ENCODE data around the gene PITX2. TPM values are rescaled to one million over a fixed set of nuclear protein-coding genes. Genes with fewer than 3 reads are reported as not detected.

Gene PITX2
- total RNA-seq, 1 donor, result 0.36 TPM

GRCh38 chr4:110621839-110622751, 782 bp downstream of the PITX2 start:
- Histone ChIP-seq H3K4me2 (ENCODE audit: insufficient read depth, low read length) (peak overlapping the region; percentile 57), H3K36me3 (ENCODE audit: insufficient read depth, low read length) (no peaks in the 10 kb centered on the region)

GRCh38 chr4:110621328-110621812, 1.5 kb downstream of the PITX2 start:
- H3K4me3 ChIP-seq (ENCODE audit: insufficient read depth, low read length), result no peak overlapping the region
- H3K4me1 ChIP-seq (ENCODE audit: insufficient read depth, low read length), result no peaks in the 10 kb centered on the region
- no peaks in the 10 kb centered on the region for H4K20me1 ChIP-seq (ENCODE audit: insufficient read depth, low read length)
- H3K27me3 ChIP-seq (ENCODE audit: insufficient read depth, low read length), result peaks cover 100% of the 10 kb centered on the region
- H2AFZ ChIP-seq (ENCODE audit: low read length), result no peak overlapping the region
- DNase-seq (ENCODE audit: insufficient read length, low spot score, missing footprints), result peak; percentile 66
- no peak overlapping the region for H3K27ac ChIP-seq (ENCODE audit: low read depth, low read length)
- no peak for TF ChIP-seq CTCF (IDR thresholded peaks at IDR 0.05; ENCODE audit: extremely low read depth, low read depth, low read length)
- no peaks in the 10 kb centered on the region for H3K79me2 ChIP-seq (ENCODE audit: insufficient read depth, low read length)
- peak overlapping the region; percentile 57 for H3K4me2 ChIP-seq (ENCODE audit: insufficient read depth, low read length)
- H3K9me3 ChIP-seq (ENCODE audit: low read depth, low read length), result no peaks in the 10 kb centered on the region
- H3K36me3 ChIP-seq (ENCODE audit: insufficient read depth, low read length), result no peaks in the 10 kb centered on the region

More at GRCh38 chr4:110621839-110622751, 782 bp downstream of the PITX2 start:
- Histone ChIP-seq H3K27ac (ENCODE audit: low read depth, low read length) (no peak overlapping the region), H2AFZ (ENCODE audit: low read length) (peak overlapping the region; percentile 22), H3K9me3 (ENCODE audit: low read depth, low read length) (no peaks in the 10 kb centered on the region), H3K27me3 (ENCODE audit: insufficient read depth, low read length) (peaks cover 100% of the 10 kb centered on the region), H3K4me3 (ENCODE audit: insufficient read depth, low read length) (peak overlapping the region; percentile 58), H3K4me1 (ENCODE audit: insufficient read depth, low read length) (no peaks in the 10 kb centered on the region), H4K20me1 (ENCODE audit: insufficient read depth, low read length) (no peaks in the 10 kb centered on the region), H3K79me2 (ENCODE audit: insufficient read depth, low read length) (no peaks in the 10 kb centered on the region)
- no peak for TF ChIP-seq CTCF (IDR thresholded peaks at IDR 0.05; ENCODE audit: extremely low read depth, low read depth, low read length)
- peak; percentile 80 for DNase-seq (ENCODE audit: insufficient read length, low spot score, missing footprints)

- TF ChIP-seq CTCF (IDR thresholded peaks at IDR 0.05; ENCODE audit: extremely low read depth, low read depth, low read length), result no peak
- no peak overlapping the region for H3K27ac ChIP-seq (ENCODE audit: low read depth, low read length)
- peak overlapping the region; percentile 57 for H3K4me2 ChIP-seq (ENCODE audit: insufficient read depth, low read length)
- H2AFZ ChIP-seq (ENCODE audit: low read length), result no peak overlapping the region
- no peaks in the 10 kb centered on the region for H3K4me1 ChIP-seq (ENCODE audit: insufficient read depth, low read length)
- no peaks in the 10 kb centered on the region for H4K20me1 ChIP-seq (ENCODE audit: insufficient read depth, low read length)
- no peaks in the 10 kb centered on the region for H3K79me2 ChIP-seq (ENCODE audit: insufficient read depth, low read length)
- no peak overlapping the region for H3K4me3 ChIP-seq (ENCODE audit: insufficient read depth, low read length)
- peak; percentile 75 for DNase-seq (ENCODE audit: insufficient read length, low spot score, missing footprints)
- no peaks in the 10 kb centered on the region for H3K36me3 ChIP-seq (ENCODE audit: insufficient read depth, low read length)
- H3K9me3 ChIP-seq (ENCODE audit: low read depth, low read length), result no peaks in the 10 kb centered on the region
- peaks cover 100% of the 10 kb centered on the region for H3K27me3 ChIP-seq (ENCODE audit: insufficient read depth, low read length)
Observed at GRCh38 chr4:110620691-110621327, 2.1 kb downstream of the PITX2 start.

GRCh38 chr4:110620322-110620690, 2.6 kb downstream of the PITX2 start:
- H3K4me2 ChIP-seq (ENCODE audit: insufficient read depth, low read length), result no peak overlapping the region
- no peak for TF ChIP-seq CTCF (IDR thresholded peaks at IDR 0.05; ENCODE audit: extremely low read depth, low read depth, low read length)
- no peaks in the 10 kb centered on the region for H3K9me3 ChIP-seq (ENCODE audit: low read depth, low read length)
- no peak overlapping the region for H3K4me3 ChIP-seq (ENCODE audit: insufficient read depth, low read length)
- peak; percentile 82 for DNase-seq (ENCODE audit: insufficient read length, low spot score, missing footprints)
- no peaks in the 10 kb centered on the region for H3K36me3 ChIP-seq (ENCODE audit: insufficient read depth, low read length)
- no peak overlapping the region for H3K27ac ChIP-seq (ENCODE audit: low read depth, low read length)
- no peaks in the 10 kb centered on the region for H3K79me2 ChIP-seq (ENCODE audit: insufficient read depth, low read length)
- no peaks in the 10 kb centered on the region for H3K4me1 ChIP-seq (ENCODE audit: insufficient read depth, low read length)
- no peaks in the 10 kb centered on the region for H4K20me1 ChIP-seq (ENCODE audit: insufficient read depth, low read length)
- H2AFZ ChIP-seq (ENCODE audit: low read length), result no peak overlapping the region
- H3K27me3 ChIP-seq (ENCODE audit: insufficient read depth, low read length), result peaks cover 100% of the 10 kb centered on the region

All from osteoblast (primary cell).